Endothelial cell of umbilical vein (primary cell): Measurements from ENCODE around the gene HOXA2. TPM values are rescaled to one million over a fixed set of nuclear protein-coding genes. Genes with fewer than 3 reads are reported as not detected.

Experiments
- BruUV-seq: library from RNA; stranded (reverse); fragments of 400-500 nt; replicated peaks from 2 replicates; lab custom pipeline; 2021; lab: Mats Ljungman, UMichigan
- CTCF ChIA-PET: fragments of 300-600, 350-600 bp; sonication (Branson Sonifier 250); formaldehyde crosslinking; loops from one replicate; lab custom pipeline; 2021; ENCODE audit warnings: antibody characterized with exemption, inconsistent platforms; lab: Charles Lee
- POLR2A ChIA-PET: fragments of 300-600, 350-600 bp; sonication (Branson Sonifier 250); formaldehyde crosslinking; loops from one replicate; lab custom pipeline; 2021; ENCODE audit warnings: antibody characterized with exemption, inconsistent platforms; lab: Charles Lee
- DNase-seq: peaks from one replicate; pipeline ENCODE4 v3.0.0-alpha.2; 2011; ENCODE audit warnings: low read depth, low spot score
- FAIRE-seq: peaks from 2 replicates; lab custom pipeline; 2011; peaks lifted over from hg19 to GRCh38; lab: Jason Lieb, UNC
- H2AFZ ChIP-seq: 2 replicates; pipeline ENCODE4 v1.6.0; 2012; ENCODE audit warnings: low read depth, low read length, control low read depth, inconsistent platforms
- H3K27ac ChIP-seq: 2 replicates; pipeline ENCODE4 v1.5.1; 2011; ENCODE audit warnings: low read depth, mild to moderate bottlenecking, control low read depth, low read length, moderate library complexity; ENCODE audit not compliant: insufficient read depth
- H3K27me3 ChIP-seq, 2 experiments: 2 replicates each; pipeline versions ENCODE4 v1.6.0 to v1.6.1; 2011; ENCODE audit warnings: low read length in 2 of 2, mixed read lengths in 1 of 2; ENCODE audit not compliant: control insufficient read depth in 2 of 2, insufficient read depth in 2 of 2
- H3K36me3 ChIP-seq, 2 experiments: 2 replicates in 1 of 2; 3 replicates in 1 of 2; pipeline ENCODE4 v1.5.1; 2011; ENCODE audit warnings: low read length in 2 of 2, mild to moderate bottlenecking in 1 of 2, moderate library complexity in 1 of 2; ENCODE audit not compliant: control insufficient read depth in 2 of 2, insufficient read depth in 2 of 2; ENCODE audit errors: extremely low read depth in 1 of 2
- H3K4me1 ChIP-seq: 3 replicates; pipeline ENCODE4 v1.5.1; 2011; ENCODE audit warnings: mild to moderate bottlenecking, low read length; ENCODE audit not compliant: control insufficient read depth, insufficient read depth; ENCODE audit errors: extremely low read depth
- H3K4me2 ChIP-seq: 2 replicates; pipeline ENCODE4 v1.6.1; 2011; ENCODE audit warnings: low read length, control low read depth, mixed read lengths; ENCODE audit not compliant: insufficient read depth
- H3K4me3 ChIP-seq, 3 experiments: fragments of 200-600 bp in 1 of 3; sonication (generic), shearing (Covaris generic) in 1 of 3; replicated peaks in 1 of 3; 2 replicates each; pipeline ENCODE4 v1.5.1; 2011 to 2016; ENCODE audit warnings: control low read depth in 3 of 3, low read length in 3 of 3, mild to moderate bottlenecking in 2 of 3, inconsistent platforms in 1 of 3, low read depth in 1 of 3, moderate library complexity in 1 of 3; ENCODE audit not compliant: insufficient read depth in 1 of 3
- H3K79me2 ChIP-seq: 2 replicates; pipeline ENCODE4 v1.6.0; 2012; ENCODE audit warnings: low read length, inconsistent platforms; ENCODE audit not compliant: control insufficient read depth, insufficient read depth
- H3K9ac ChIP-seq: replicated peaks from 2 replicates; pipeline ENCODE3; 2011; ENCODE audit warnings: low read length, control low read depth; ENCODE audit not compliant: insufficient read depth; ENCODE audit errors: extremely low read depth
- H3K9me1 ChIP-seq: replicated peaks from 3 replicates; pipeline ENCODE4 v1.6.0; 2011; ENCODE audit warnings: mild to moderate bottlenecking, low read length; ENCODE audit not compliant: control insufficient read depth, insufficient read depth; ENCODE audit errors: extremely low read depth
- H3K9me3 ChIP-seq: replicated peaks from 2 replicates; pipeline ENCODE4 v1.5.1; 2012; ENCODE audit warnings: low read length, inconsistent platforms; ENCODE audit not compliant: control insufficient read depth, insufficient read depth
- H4K20me1 ChIP-seq: replicated peaks from 2 replicates; pipeline ENCODE3; 2011; ENCODE audit warnings: mild to moderate bottlenecking, low read length; ENCODE audit not compliant: control insufficient read depth, insufficient read depth; ENCODE audit errors: extremely low read depth
- CTCF ChIP-seq, 2 donors: IDR thresholded peaks; 1 replicate in 1 of 2; 2 replicates in 1 of 2; pipeline ENCODE4 v1.5.1; 2011; ENCODE audit warnings: low read length in 2 of 2, mild to moderate bottlenecking in 2 of 2, moderate library complexity in 2 of 2, control low read depth in 1 of 2, inconsistent platforms in 1 of 2, low read depth in 1 of 2; ENCODE audit not compliant: insufficient read depth in 1 of 2; ENCODE audit errors: extremely low read depth in 1 of 2
- EZH2 ChIP-seq: IDR thresholded peaks from 2 replicates; pipeline ENCODE4 v1.6.1; 2012; ENCODE audit warnings: borderline replicate concordance, low read depth, mild to moderate bottlenecking, moderate library complexity, low read length, inconsistent platforms; ENCODE audit not compliant: severe bottlenecking
- FOS ChIP-seq: IDR thresholded peaks from 2 replicates; pipeline ENCODE4 v1.6.1; 2011; ENCODE audit warnings: mild to moderate bottlenecking, low read length, moderate library complexity, borderline replicate concordance; ENCODE audit not compliant: insufficient read depth
- GATA2 ChIP-seq: IDR thresholded peaks from 2 replicates; pipeline ENCODE4 v1.7.0; 2011; ENCODE audit warnings: low read depth, mild to moderate bottlenecking, moderate library complexity, mixed read lengths, low read length; ENCODE audit not compliant: insufficient read length, insufficient read depth
- JUN ChIP-seq: IDR thresholded peaks from 2 replicates; pipeline ENCODE4 v1.6.1; 2011; ENCODE audit warnings: borderline replicate concordance, low read depth; ENCODE audit not compliant: insufficient read length, insufficient read depth
- MAX ChIP-seq: IDR thresholded peaks from 2 replicates; pipeline ENCODE4 v1.6.1; 2011; ENCODE audit not compliant: insufficient read depth, insufficient read length
- MYC ChIP-seq: IDR thresholded peaks from one replicate; pipeline ENCODE4 v1.6.1; 2011; ENCODE audit warnings: mild to moderate bottlenecking, low read depth, low read length
- POLR2A ChIP-seq: IDR thresholded peaks from 2 replicates; pipeline ENCODE4 v1.6.1; 2012; ENCODE audit warnings: low read depth, mild to moderate bottlenecking, control low read depth, low read length
- POLR2AphosphoS5 ChIP-seq: IDR thresholded peaks from 2 replicates; pipeline ENCODE4 v1.6.1; 2012; ENCODE audit warnings: low read depth, mild to moderate bottlenecking, control low read depth, low read length, moderate library complexity; ENCODE audit not compliant: insufficient read depth
- dilution Hi-C: fragments of 300-500 bp; cut with MboI; formaldehyde crosslinking; loops from one replicate; pipeline ENCODE4 v1.15.0; 2019; ENCODE audit warnings: low sequenced_read_pairs; ENCODE audit not compliant: extremely low pct_ligation_motif_present
- intact Hi-C: fragments of 100-400 bp; cut with micrococcal nuclease; formaldehyde crosslinking; loops from one replicate; pipeline ENCODE4 v1.10.0; 2022
- polyA plus RNA-seq, 4 experiments: library from polyadenylated mRNA; depleted of rRNA in 3 of 4; stranded (reverse) in 3 of 4; unstranded in 1 of 4; fragments of >200 nt; gene quantifications; 2 replicates each; pipeline versions ENCODE4 v1.2.1 to v1.2.3, GENCODE V29; 2011 to 2012; ENCODE audit warnings: missing spikeins in 1 of 4
- total RNA-seq: library from RNA; stranded (reverse); gene quantifications from 2 replicates; pipeline ENCODE4 v1.2.3, GENCODE V29; 2021

HOXA2 gene
- total and polyA plus RNA-seq, 2 donors (not counting 3 experiments of a cell fraction or from before 2014, with no cell fraction given): 1.6 to 2.3 TPM

GRCh38 chr7:27132214-27132613, 29.7 kb upstream of the HOXA2 start:
- peak; percentile 5 for DNase-seq
- intact Hi-C loops: no loop called here
- no TSS peak for BruUV-seq
- Histone ChIP-seq H3K9ac (no peak overlapping the region), H3K27ac (no peak overlapping the region), H3K79me2 (peaks cover 74% of the 10 kb centered on the region), H3K9me3 (no peaks in the 10 kb centered on the region), H3K36me3 (peaks cover 0 to 11% of the 10 kb centered on the region in 2 experiments), H3K4me1 (peaks cover 70% of the 10 kb centered on the region), H4K20me1 (no peaks in the 10 kb centered on the region), H3K9me1 (no peaks in the 10 kb centered on the region), H2AFZ (no peak overlapping the region), H3K4me3 (no peak overlapping the region), H3K27me3 (no peaks in the 10 kb centered on the region), H3K4me2 (no peak overlapping the region)
- TF ChIP-seq MAX: no peak
- TF ChIP-seq FOS: no peak
- TF ChIP-seq GATA2: no peak
- no peak for TF ChIP-seq MYC
- TF ChIP-seq POLR2AphosphoS5: no peak
- TF ChIP-seq POLR2A: no peak
- no peak for TF ChIP-seq EZH2
- TF ChIP-seq CTCF (IDR thresholded peaks at IDR 0.05; ENCODE audit: extremely low read depth in 1 of 2, insufficient read depth in 1 of 2, low read depth in 1 of 2, low read length in 2 of 2): no peak
- TF ChIP-seq JUN: no peak
- ChIA-PET POLR2A (interaction anchor here (0.7 to 1.3 kb wide), 2 partner anchors 268 to 443 kb away, joined by 3 to 4 read pairs; partner anchors contain the start of gene SKAP2), CTCF (interaction anchor here (1.6 to 2.7 kb wide), 11 partner anchors 9 to 450 kb away, joined by 3 to 16 read pairs (median 8); no protein-coding TSS in a partner anchor)
- FAIRE-seq: no peak
- dilution Hi-C loops: no loop called here
